Dendritic cell treated with granulocyte-macrophage colony-stimulating factor and Interleukin-4, amounts not matched to agents 40 ng/mL and 50 ng/mL, for 4 days (primary cell): ENCODE results near the gene TNS3.

Experiments used
- H3K27ac Mint-ChIP-seq: one replicate; pipeline ENCODE4 v1.8.0; 2022; ENCODE audit warnings: mild to moderate bottlenecking, mixed read lengths
- H3K27me3 Mint-ChIP-seq: one replicate; pipeline ENCODE4 v1.8.0; 2022; ENCODE audit warnings: mild to moderate bottlenecking, mixed read lengths
- H3K36me3 Mint-ChIP-seq: one replicate; pipeline ENCODE4 v1.8.0; 2022; ENCODE audit warnings: low read depth, mixed read lengths
- H3K4me1 Mint-ChIP-seq: one replicate; pipeline ENCODE4 v1.8.0; 2022; ENCODE audit warnings: low read depth, mixed read lengths
- H3K4me3 Mint-ChIP-seq: one replicate; pipeline ENCODE4 v1.8.0; 2022; ENCODE audit warnings: mild to moderate bottlenecking, moderate library complexity, mixed read lengths
- H3K9me3 Mint-ChIP-seq: one replicate; pipeline ENCODE4 v1.8.0; 2022; ENCODE audit warnings: mixed read lengths
- intact Hi-C: fragments of 100-400 bp; cut with micrococcal nuclease; formaldehyde crosslinking; loops from one replicate; pipeline ENCODE4 v1.15.0; 2022

TNS3 gene

DNA sequence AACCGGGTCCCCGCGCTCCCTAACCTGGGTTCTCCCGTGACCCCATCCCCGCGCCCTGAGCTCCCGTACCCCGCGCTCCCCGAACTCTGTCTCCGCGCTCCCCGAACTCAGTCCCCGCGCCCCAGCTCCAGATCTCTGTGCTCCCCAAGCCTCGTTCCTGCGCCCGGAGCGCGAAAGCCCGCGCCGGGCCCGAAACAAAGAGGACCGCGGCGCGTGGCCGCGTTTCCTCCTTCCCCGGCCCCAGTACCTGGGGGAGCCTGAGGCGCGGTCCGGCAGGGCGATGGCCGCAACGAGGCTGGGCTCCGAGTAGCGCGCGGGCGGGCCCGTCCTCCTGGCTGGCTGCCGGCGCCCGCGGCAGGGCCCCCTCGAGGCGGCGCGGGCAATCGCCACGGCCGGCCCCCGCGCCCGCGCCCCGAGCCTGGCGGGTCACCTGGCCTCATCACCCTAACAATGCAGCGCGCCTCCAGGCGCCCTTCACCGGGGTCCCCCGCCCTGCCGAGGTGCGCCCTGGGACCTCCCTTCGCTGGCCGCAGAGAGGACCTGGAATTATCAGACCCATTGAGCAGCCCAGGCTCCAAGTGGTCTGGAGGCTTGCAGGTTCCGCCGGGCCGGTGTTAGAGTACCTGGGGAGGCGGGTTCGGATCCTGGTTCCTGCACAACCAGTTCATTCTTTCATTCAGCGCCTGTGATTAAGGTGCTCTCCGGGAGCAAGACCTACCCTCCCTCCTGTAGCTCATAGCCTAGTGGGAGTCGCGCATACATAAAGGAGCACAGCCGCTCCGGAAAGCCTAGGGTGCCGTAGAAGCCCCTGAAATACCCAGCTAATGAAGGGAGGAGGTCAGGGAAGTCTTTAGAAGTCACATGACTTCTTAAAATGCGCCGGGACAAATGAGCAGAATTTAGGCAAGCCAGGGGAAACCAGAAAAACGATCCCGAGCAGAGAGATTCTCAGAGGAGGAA lies at the start of gene TNS3:
Gene TNS3, minus strand, starts transcription at position 308 of the 960 bp plus-strand sequence. CDS start 142,475 bp downstream, outside the sequence.
- Mint-ChIP-seq H3K9me3 (no peaks in the 10 kb centered on the region), H3K27me3 (peaks cover 11% of the 10 kb centered on the region), H3K4me3 (peak within 1 kb of the TSS; percentile 100), H3K27ac (peak within 1 kb of the TSS; percentile 96), H3K4me1 (peaks cover 81% of the 10 kb centered on the region), H3K36me3 (peaks cover 20% of the 10 kb centered on the region)
- intact Hi-C loops: loop anchor here (2.0 to 10.0 kb wide), 2 partner anchors 87 to 233 kb away; no protein-coding TSS in a partner anchor

DNA sequence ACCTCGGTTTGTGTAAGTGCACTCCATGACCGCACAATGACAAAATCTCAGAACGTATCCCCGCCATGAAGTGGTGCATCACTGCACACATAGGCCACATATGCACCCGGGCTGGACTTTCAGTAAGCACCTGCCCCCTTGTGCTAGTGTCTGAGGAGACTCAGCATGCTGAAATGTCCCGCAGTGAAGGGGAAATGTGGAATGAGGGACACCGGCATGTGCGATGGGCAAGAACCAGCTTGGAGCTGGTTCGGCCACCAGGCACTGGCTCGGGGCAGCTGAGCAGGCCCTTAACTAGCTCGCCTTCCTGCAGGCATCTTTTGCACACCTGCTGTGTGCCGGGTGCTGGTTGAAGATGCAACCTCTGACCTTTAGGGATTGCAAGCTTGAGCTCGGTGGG lies 49.8 kb upstream of the TNS3 start:
- peak overlapping the region; percentile 36 for H3K27ac Mint-ChIP-seq
- H3K36me3 Mint-ChIP-seq: no peaks in the 10 kb centered on the region
- H3K4me3 Mint-ChIP-seq: no peak overlapping the region
- H3K4me1 Mint-ChIP-seq: peaks cover 49% of the 10 kb centered on the region
- H3K9me3 Mint-ChIP-seq: no peaks in the 10 kb centered on the region
- peaks cover 11% of the 10 kb centered on the region for H3K27me3 Mint-ChIP-seq
- intact Hi-C loops: no loop called here

- Mint-ChIP-seq H3K4me1 (peaks cover 37% of the 10 kb centered on the region), H3K27ac (no peak overlapping the region), H3K36me3 (no peaks in the 10 kb centered on the region), H3K9me3 (no peaks in the 10 kb centered on the region), H3K27me3 (peaks cover 1% of the 10 kb centered on the region), H3K4me3 (no peak overlapping the region)
- intact Hi-C loops: no loop called here
These were observed 45.8 kb upstream of the TNS3 start for GRCh38 chr7:47627580-47628283.

DNA sequence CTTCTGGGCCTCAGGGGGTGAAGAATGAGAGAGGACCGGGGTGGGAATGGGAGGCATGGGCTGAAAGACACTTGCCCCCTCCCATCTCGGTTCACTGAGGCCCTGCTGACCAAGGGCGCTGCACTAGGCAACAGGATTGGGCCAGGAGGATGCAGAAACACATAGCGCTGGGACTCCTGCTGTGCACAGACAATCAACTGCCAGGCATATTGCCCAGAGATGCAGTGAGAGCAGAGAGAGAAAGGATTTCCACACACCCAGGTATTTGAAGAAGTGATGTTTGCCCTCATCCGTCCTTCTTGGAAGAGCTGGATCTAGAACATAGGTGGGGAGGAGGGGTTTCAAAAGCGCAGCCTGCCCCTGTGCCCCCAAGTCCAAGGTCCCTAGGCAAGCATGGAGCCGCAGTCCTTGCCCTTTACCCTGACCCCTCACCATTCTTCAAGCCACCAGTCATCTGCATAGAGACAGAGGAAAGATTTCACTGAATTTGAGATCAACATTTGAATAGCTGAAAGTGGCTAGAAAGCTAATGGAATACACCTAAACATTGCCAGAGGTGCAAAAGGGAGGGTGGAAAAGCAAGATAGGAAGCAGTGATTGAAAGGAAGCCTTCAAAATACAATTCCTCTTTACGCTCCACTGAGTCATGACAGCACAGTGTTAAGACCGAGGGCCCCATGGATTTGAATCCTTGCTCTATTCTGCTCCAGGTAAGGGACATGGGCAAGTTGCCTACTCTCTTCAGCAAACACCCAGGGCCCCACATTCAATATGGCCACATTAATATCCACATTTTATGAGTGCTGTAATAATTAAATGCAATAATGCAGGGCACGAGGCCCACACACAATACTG lies 44.2 kb upstream of the TNS3 start:
- H3K4me1 Mint-ChIP-seq: peaks cover 33% of the 10 kb centered on the region
- H3K27me3 Mint-ChIP-seq: no peaks in the 10 kb centered on the region
- intact Hi-C loops: no loop called here
- no peak overlapping the region for H3K27ac Mint-ChIP-seq
- no peaks in the 10 kb centered on the region for H3K36me3 Mint-ChIP-seq
- H3K9me3 Mint-ChIP-seq: no peaks in the 10 kb centered on the region
- no peak overlapping the region for H3K4me3 Mint-ChIP-seq

DNA sequence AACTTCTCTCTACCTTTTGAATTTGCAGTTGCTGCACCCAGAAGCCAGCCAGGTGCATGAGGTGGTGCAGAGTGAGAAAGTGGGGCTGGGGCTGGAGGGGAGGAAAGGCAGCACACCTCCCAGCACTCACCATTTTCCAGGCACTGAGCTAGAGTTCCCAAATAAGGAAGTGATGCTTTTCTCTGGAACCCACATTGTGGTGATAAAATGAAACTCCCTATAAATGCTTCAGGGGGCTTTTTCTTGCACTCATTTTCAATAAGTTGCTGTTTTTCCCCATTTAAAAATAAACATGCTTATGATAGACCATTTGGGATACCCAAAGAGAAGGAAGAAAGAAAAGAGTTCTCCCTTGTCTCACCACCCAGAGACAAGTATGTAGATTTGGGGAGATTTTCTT lies 42.8 kb upstream of the TNS3 start:
- Mint-ChIP-seq H3K27ac (peak overlapping the region; percentile 27), H3K4me1 (peaks cover 33% of the 10 kb centered on the region), H3K27me3 (peaks cover 3% of the 10 kb centered on the region), H3K36me3 (no peaks in the 10 kb centered on the region), H3K9me3 (no peaks in the 10 kb centered on the region), H3K4me3 (no peak overlapping the region)
- intact Hi-C loops: no loop called here

GRCh38 chr7:47622946-47623640 lies 41.2 kb upstream of the TNS3 start:
- H3K4me3 Mint-ChIP-seq: no peak overlapping the region
- no peak overlapping the region for H3K27ac Mint-ChIP-seq
- intact Hi-C loops: no loop called here
- no peaks in the 10 kb centered on the region for H3K9me3 Mint-ChIP-seq
- H3K36me3 Mint-ChIP-seq: no peaks in the 10 kb centered on the region
- H3K4me1 Mint-ChIP-seq: peaks cover 32% of the 10 kb centered on the region
- peaks cover 3% of the 10 kb centered on the region for H3K27me3 Mint-ChIP-seq

DNA sequence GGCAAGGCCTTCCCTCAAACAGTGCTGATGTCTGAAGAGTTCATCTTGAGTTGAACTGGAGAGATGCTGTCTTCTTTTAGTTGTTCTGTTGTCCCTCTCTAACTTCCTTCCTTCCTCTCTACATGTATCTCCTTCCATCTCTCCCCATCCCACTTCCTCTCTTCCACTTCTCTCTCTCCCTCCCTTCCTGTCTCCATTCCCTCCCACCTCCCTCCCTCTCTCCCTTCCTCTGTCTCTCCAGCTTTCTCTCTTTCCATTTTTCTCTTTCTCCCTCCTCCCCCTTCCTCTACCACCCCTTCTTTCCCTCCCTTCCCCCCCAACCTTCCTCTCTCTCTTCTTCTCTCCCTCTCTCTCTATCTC lies 40.7 kb upstream of the TNS3 start:
- H3K36me3 Mint-ChIP-seq: no peaks in the 10 kb centered on the region
- no peak overlapping the region for H3K27ac Mint-ChIP-seq
- H3K27me3 Mint-ChIP-seq: peaks cover 3% of the 10 kb centered on the region
- intact Hi-C loops: no loop called here
- H3K4me1 Mint-ChIP-seq: peaks cover 27% of the 10 kb centered on the region
- H3K9me3 Mint-ChIP-seq: no peaks in the 10 kb centered on the region
- no peak overlapping the region for H3K4me3 Mint-ChIP-seq

DNA sequence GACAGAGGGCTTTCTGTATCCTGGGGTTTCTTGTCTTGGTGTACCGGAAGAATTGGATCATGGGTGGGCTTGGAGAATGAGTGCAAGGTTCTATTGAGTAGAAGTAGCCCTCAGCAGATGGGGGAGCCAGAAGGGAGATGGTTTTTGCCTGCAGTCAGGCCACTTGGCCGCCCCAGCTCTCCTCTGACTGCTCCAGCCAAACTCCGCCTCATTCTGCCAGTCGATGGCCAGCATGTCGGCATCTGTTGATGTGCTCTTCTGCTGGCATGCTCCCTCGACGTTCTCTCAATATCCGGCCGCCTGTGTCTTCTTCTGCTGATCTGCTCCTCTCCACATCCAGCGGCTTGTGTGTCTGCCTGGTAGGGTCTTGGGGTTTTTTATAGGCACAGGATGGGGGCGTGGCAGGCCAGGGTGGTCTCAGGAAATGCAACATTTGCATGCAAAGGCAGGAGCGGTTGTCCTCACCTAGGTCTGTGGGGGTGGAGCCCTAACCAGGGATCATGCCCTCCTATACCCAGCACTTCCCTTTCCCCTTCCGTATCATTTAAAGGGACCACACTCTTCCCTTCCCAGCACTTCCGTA lies 40.2 kb upstream of the TNS3 start:
- Mint-ChIP-seq H3K4me1 (peaks cover 22% of the 10 kb centered on the region), H3K27me3 (peaks cover 3% of the 10 kb centered on the region), H3K4me3 (no peak overlapping the region), H3K27ac (no peak overlapping the region), H3K9me3 (no peaks in the 10 kb centered on the region), H3K36me3 (no peaks in the 10 kb centered on the region)
- intact Hi-C loops: no loop called here

DNA sequence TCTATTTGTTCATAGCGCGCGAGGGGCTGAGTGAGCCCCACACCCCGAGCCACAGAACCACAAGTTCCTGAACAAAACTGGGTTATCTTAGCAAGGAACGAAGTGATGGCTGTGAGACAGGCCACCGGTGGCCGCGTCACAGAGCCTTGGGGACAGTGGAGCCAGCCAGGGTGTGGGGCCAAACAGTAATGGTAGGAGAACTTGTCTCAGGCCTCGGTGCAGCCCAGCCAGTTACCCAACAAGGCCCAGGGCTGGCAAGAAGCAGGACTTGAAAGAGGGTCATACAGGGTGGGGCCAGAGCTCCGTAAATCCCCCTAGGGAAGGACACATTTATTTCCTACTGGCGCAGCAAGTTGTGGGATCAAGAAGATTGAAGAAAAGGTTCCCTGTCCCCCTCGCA lies 39.4 kb upstream of the TNS3 start:
- peaks cover 21% of the 10 kb centered on the region for H3K4me1 Mint-ChIP-seq
- no peak overlapping the region for H3K27ac Mint-ChIP-seq
- H3K36me3 Mint-ChIP-seq: no peaks in the 10 kb centered on the region
- peaks cover 3% of the 10 kb centered on the region for H3K27me3 Mint-ChIP-seq
- H3K9me3 Mint-ChIP-seq: no peaks in the 10 kb centered on the region
- no peak overlapping the region for H3K4me3 Mint-ChIP-seq
- intact Hi-C loops: no loop called here

DNA sequence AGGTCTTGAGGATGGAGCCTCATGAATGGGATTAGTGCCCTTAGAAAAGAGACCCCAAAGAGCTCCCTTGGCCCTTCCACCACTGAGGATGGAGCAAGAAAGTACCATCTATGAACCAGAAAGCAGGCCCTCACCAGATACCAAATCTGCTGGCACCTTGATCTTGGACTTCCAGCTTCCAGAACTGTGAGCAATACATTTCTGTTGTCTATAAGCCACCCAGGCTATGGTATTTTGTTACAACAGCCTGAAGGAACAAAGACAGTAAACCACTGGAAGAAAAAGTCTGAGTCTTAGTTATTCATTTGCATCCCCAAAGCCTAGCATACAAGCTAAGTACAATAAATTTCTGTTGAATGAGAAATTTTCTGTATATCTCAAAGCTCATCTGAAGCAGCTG lies 37.9 kb upstream of the TNS3 start:
- peaks cover 18% of the 10 kb centered on the region for H3K4me1 Mint-ChIP-seq
- H3K27me3 Mint-ChIP-seq: peaks cover 3% of the 10 kb centered on the region
- no peaks in the 10 kb centered on the region for H3K9me3 Mint-ChIP-seq
- intact Hi-C loops: no loop called here
- H3K36me3 Mint-ChIP-seq: no peaks in the 10 kb centered on the region
- H3K4me3 Mint-ChIP-seq: no peak overlapping the region
- H3K27ac Mint-ChIP-seq: no peak overlapping the region

- Mint-ChIP-seq H3K4me1 (peaks cover 8% of the 10 kb centered on the region), H3K36me3 (no peaks in the 10 kb centered on the region), H3K4me3 (no peak overlapping the region), H3K27me3 (peaks cover 4% of the 10 kb centered on the region), H3K27ac (no peak overlapping the region), H3K9me3 (no peaks in the 10 kb centered on the region)
- intact Hi-C loops: no loop called here
These were observed 35.2 kb upstream of the TNS3 start for GRCh38 chr7:47617131-47617530.

DNA sequence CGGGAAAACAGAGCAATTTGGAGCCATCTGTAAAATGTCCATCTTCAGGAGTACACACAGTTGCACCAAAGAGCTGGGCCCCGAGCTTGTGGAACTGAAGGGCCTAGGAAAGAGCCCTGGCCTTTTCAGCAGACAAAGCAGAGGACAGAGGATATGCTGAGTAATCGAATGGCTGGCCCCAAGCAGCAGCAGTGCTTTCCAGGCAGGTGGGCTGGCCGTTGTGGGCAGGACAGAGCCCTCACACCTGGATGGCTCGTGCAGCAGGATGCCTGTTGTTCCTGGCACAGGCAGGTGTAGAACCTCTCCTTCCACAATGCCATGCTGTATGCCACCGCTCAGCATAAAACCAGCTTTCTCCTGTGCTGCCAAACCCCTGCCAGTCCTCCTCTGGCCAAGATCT lies 32.5 kb upstream of the TNS3 start:
- no peak overlapping the region for H3K27ac Mint-ChIP-seq
- no peak overlapping the region for H3K4me3 Mint-ChIP-seq
- intact Hi-C loops: no loop called here
- H3K27me3 Mint-ChIP-seq: peaks cover 1% of the 10 kb centered on the region
- H3K9me3 Mint-ChIP-seq: no peaks in the 10 kb centered on the region
- no peaks in the 10 kb centered on the region for H3K36me3 Mint-ChIP-seq
- H3K4me1 Mint-ChIP-seq: peaks cover 4% of the 10 kb centered on the region

DNA sequence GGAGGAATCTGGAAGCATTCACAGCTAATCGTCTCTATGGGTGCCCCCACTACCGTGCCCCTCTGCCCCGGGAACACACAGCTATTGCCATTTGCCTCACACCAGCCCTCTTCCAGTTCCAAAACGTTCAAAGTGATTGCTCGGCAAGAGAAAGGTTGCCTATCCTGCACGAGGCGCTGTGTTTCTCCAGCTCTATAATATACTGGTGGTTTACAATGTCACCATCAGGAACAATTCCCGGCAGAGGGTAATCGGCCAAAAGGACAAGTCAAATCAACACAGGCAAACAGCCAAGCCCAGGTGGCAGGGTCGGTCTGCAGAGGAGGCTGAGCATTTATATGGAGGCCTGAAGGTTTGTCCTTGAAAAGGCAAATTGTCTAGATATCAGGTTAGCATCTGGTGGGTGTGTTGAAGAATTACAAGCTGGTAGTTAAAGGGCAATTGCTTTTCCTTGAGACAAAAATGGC lies 29.2 kb upstream of the TNS3 start:
- H3K36me3 Mint-ChIP-seq: no peaks in the 10 kb centered on the region
- H3K27ac Mint-ChIP-seq: no peak overlapping the region
- H3K9me3 Mint-ChIP-seq: no peaks in the 10 kb centered on the region
- intact Hi-C loops: no loop called here
- H3K27me3 Mint-ChIP-seq: peaks cover 1% of the 10 kb centered on the region
- no peak overlapping the region for H3K4me3 Mint-ChIP-seq
- H3K4me1 Mint-ChIP-seq: peaks cover 4% of the 10 kb centered on the region
